Stimulated activated CD8-positive, alpha-beta memory T cell treated with anti-CD3 and anti-CD28 coated beads, Interleukin-4, amount 100 ng/mL, for 4 hours (primary cell): ENCODE data around the gene CFAP73.
"Not testable (repeated sequence)": the region's sequence is repeated elsewhere in the genome, so short reads cannot be mapped to it uniquely, and the experiment has no call there.

Source experiments
- DNase-seq, 2 donors: peaks; one replicate each; pipeline ENCODE4 v3.0.0-alpha.2; 2020; ENCODE audit warnings: low read depth in 2 of 2, low spot score in 1 of 2

Gene CFAP73

GRCh38 chr12:113185180-113186032 lies 35.9 kb downstream of the CFAP73 start, which contains the start of the genes DDX54 and RITA1:
DDX54 (minus strand) TSS chr12:113185478; CDS start chr12:113185451, 27 bp downstream.
RITA1 (plus strand) TSS chr12:113185721; CDS start chr12:113186747, 1,026 bp downstream.
- peak; percentile 65 for DNase-seq

- no peak for DNase-seq
These were observed 36.5 kb downstream of the CFAP73 start for GRCh38 chr12:113186033-113186365.

- no peak for DNase-seq
These were observed 37.3 kb downstream of the CFAP73 start for GRCh38 chr12:113186666-113187325.

GRCh38 chr12:113189361-113189760 lies 39.8 kb downstream of the CFAP73 start:
- no peak for DNase-seq

- no peak for DNase-seq
These were observed 41.2 kb downstream of the CFAP73 start for GRCh38 chr12:113190761-113191160.

GRCh38 chr12:113191227-113191626 lies 41.7 kb downstream of the CFAP73 start:
- no peak for DNase-seq

GRCh38 chr12:113194971-113195391 lies 45.5 kb downstream of the CFAP73 start:
- no peak for DNase-seq

GRCh38 chr12:113195598-113195997 lies 46.1 kb downstream of the CFAP73 start:
- DNase-seq, result no peak

- DNase-seq, result no peak
These were observed 47.1 kb downstream of the CFAP73 start for GRCh38 chr12:113196582-113196981.

GRCh38 chr12:113196990-113197389 lies 47.5 kb downstream of the CFAP73 start:
- DNase-seq, result peak; percentile 14 to 22

- DNase-seq, result no peak
These were observed 48.1 kb downstream of the CFAP73 start for GRCh38 chr12:113197518-113198077.

- DNase-seq, result no peak
These were observed 48.8 kb downstream of the CFAP73 start for GRCh38 chr12:113198296-113198695.

GRCh38 chr12:113200021-113200797 lies 50.7 kb downstream of the CFAP73 start:
- no peak for DNase-seq

GRCh38 chr12:113201187-113202177 lies 52.0 kb downstream of the CFAP73 start:
- no peak for DNase-seq

GRCh38 chr12:113202300-113203075 lies 53.0 kb downstream of the CFAP73 start:
- DNase-seq, result no peak

GRCh38 chr12:113203852-113204760 lies 54.6 kb downstream of the CFAP73 start:
- DNase-seq, result no peak

GRCh38 chr12:113204804-113205203 lies 55.3 kb downstream of the CFAP73 start:
- DNase-seq, result no peak

GRCh38 chr12:113206802-113207201 lies 57.3 kb downstream of the CFAP73 start:
- not testable (repeated sequence) for DNase-seq
